Aorta (tissue), 5 donors: ENCODE measurements around the gene MGMT. TPM values are rescaled to one million over a fixed set of nuclear protein-coding genes. Genes with fewer than 3 reads are reported as not detected.
A peak's percentile ranks its signal among the peaks of the same experiment; 100 is the strongest.

Source experiments
- ATAC-seq: fragments of 200-7000 bp; cut with Tn5 transposase; one replicate; pipeline ENCODE4 v1.9.1; 2022; ENCODE audit warnings: moderate library complexity; ENCODE audit not compliant: low FRiP score
- DNase-seq, 2 donors: peaks; one replicate each; pipeline ENCODE4 v3.0.0-alpha.2; 2020
- H3K27ac ChIP-seq, 2 donors: one replicate each; pipeline ENCODE4 v1.5.1; 2013; ENCODE audit warnings: low read length in 2 of 2, mild to moderate bottlenecking in 2 of 2, moderate library complexity in 2 of 2, control low read depth in 1 of 2, inconsistent platforms in 1 of 2, low read depth in 1 of 2
- H3K27me3 ChIP-seq, 2 donors: one replicate each; pipeline ENCODE4 v1.6.1; 2013; ENCODE audit warnings: control low read depth in 1 of 2, low read length in 1 of 2, mild to moderate bottlenecking in 1 of 2, moderate library complexity in 1 of 2; ENCODE audit not compliant: insufficient read depth in 2 of 2, control insufficient read depth in 1 of 2
- H3K36me3 ChIP-seq, 2 donors: one replicate each; pipeline ENCODE4 v1.6.1; 2013; ENCODE audit warnings: control low read depth in 1 of 2, low read length in 1 of 2, mild to moderate bottlenecking in 1 of 2; ENCODE audit not compliant: insufficient read depth in 2 of 2, control insufficient read depth in 1 of 2
- H3K4me1 ChIP-seq, 2 donors: one replicate each; pipeline ENCODE4 v1.6.1; 2013; ENCODE audit warnings: low read length in 2 of 2, control low read depth in 1 of 2, mild to moderate bottlenecking in 1 of 2, moderate library complexity in 1 of 2; ENCODE audit not compliant: insufficient read depth in 2 of 2, control insufficient read depth in 1 of 2
- H3K4me3 ChIP-seq, 2 donors: one replicate each; pipeline ENCODE4 v1.5.1; 2013; ENCODE audit warnings: low read length in 2 of 2, control low read depth in 1 of 2, mild to moderate bottlenecking in 1 of 2
- H3K9me3 ChIP-seq: one replicate; pipeline ENCODE4 v1.6.1; 2013; ENCODE audit warnings: mild to moderate bottlenecking, low read length; ENCODE audit not compliant: control insufficient read depth
- WGBS, 2 donors: extraction: QIAGEN DNeasy Blood & Tissue Kit; methylation state at CpG; one replicate each; pipeline ENCODE4 v1.1.7; 2013; 5-methylcytosine and 5-hydroxymethylcytosine counted together
- intact Hi-C, 2 donors: fragments of 100-400 bp; cut with DNase I; formaldehyde crosslinking; loops; one replicate each; pipeline versions ENCODE4 v1.14.2 to v1.15.0; 2022
- polyA plus RNA-seq, 2 donors: library from polyadenylated mRNA; stranded (reverse); fragments of 200-250 nt; gene quantifications; one replicate each; pipeline ENCODE4 v1.2.3, GENCODE V29; 2013
- total RNA-seq, 2 donors: library from RNA; stranded (reverse); fragmentation: NEBNext Ultra II Directional; extraction: Animal tissue kit (Norgen Biotek cat#: 25700); gene quantifications; one replicate each; pipeline ENCODE4 v1.2.1, GENCODE V29; 2021
- donor health status: healthy with polysubstance abuse.
- donor health status: Bipolar disorder and iron deficiency.
- donor health status: DM: no; HTN: no; CAD: no.
- donor health status: DM: no; HTN: no; CAD: no.
- donor health status: DM: yes; HTN: yes; CAD: no.

MGMT gene
- total and polyA plus RNA-seq, 4 donors: 8.8 to 30.0 (median 14.1) TPM

DNA sequence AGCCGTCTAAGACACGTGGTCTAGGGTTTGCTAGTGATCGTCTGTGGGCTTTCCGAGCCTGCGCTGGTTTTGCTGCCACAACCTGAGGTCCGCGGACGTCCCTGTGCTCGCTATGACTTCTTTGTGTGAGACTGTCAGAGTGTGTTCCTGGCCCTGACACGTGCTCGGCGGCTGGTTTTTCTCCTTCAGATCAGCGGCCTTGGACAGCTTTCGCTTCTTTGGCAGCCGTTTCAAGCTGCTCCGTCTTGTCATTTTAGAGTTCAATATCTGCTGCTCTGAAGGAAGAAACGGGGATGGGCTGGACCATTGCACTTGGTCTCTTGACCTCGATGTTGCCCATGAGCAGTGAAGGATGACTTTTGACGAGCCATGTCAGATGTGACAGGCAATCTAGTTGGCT, 147.3 kb downstream of the MGMT start:
- H3K36me3 ChIP-seq: no peaks in the 10 kb centered on the region
- no peak for ATAC-seq
- no peak overlapping the region for H3K27ac ChIP-seq
- no peak for DNase-seq
- H3K4me3 ChIP-seq: no peak overlapping the region
- H3K9me3 ChIP-seq: no peaks in the 10 kb centered on the region
- no peaks in the 10 kb centered on the region for H3K4me1 ChIP-seq
- no peaks in the 10 kb centered on the region for H3K27me3 ChIP-seq
- WGBS, 2 donors: 86 to 88% methylated on average over 19 of the region's 19 CpGs
- intact Hi-C loops: no loop called here

DNA sequence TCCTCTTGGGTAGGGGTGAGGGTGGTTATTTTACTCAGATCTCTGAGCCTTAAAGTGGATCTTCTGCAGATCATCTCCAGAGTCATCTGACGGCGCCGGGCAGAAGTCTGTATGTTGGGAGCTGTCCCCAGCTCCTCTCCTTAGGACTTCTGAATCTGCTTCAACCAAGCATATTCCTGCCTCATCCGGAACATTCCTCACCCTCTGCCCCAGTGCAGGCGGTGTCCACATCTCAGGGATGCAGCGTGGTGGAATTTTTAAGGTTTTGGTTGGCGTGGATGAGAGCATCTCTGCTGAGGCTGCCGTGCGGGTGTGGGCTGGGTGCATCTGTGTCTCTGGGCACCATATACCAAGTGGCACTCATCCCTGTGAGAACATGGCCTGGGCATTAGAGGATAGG, 148.3 kb downstream of the MGMT start:
- intact Hi-C loops: no loop called here
- H3K9me3 ChIP-seq: no peaks in the 10 kb centered on the region
- H3K4me1 ChIP-seq: no peaks in the 10 kb centered on the region
- ATAC-seq (no peak), DNase-seq (no peak)
- 95 to 96% methylated on average over 9 of the region's 9 CpGs for WGBS, 2 donors
- no peaks in the 10 kb centered on the region for H3K36me3 ChIP-seq
- no peak overlapping the region for H3K27ac ChIP-seq
- H3K27me3 ChIP-seq: no peaks in the 10 kb centered on the region
- no peak overlapping the region for H3K4me3 ChIP-seq

DNA sequence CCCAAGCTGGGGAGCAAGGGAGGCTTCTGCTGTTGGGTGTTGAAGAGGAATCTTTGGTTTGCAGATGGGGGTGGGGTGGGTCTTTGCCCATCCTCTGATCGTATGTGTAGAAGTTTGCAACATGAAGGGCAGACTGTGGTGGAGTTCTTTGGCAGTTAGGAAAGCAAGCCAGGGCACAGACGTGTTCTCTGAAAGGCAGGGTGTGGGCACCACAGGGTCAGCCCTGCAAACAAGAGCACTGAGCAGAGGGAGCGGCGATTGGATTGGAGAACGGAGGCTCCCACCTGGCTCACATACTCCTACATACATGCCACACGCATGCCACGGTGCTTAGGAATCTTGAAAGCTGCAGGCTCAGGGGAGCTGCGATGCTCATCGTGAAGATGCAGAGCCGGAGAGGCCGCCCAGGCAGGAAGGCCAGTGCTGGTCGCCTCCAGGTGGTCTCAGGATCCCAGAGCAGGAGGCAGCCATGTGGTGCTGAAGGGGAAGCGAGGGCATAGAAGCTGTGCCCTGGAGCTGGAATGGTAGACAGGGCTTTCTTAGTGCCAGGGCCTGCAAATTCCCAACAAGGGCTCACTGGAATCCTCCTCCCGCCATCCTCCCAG, 149.0 kb downstream of the MGMT start:
- Histone ChIP-seq H3K4me1 (no peaks in the 10 kb centered on the region), H3K27ac (no peak overlapping the region), H3K4me3 (no peak overlapping the region), H3K36me3 (no peaks in the 10 kb centered on the region), H3K9me3 (no peaks in the 10 kb centered on the region), H3K27me3 (no peaks in the 10 kb centered on the region)
- peak; percentile 38 for ATAC-seq
- intact Hi-C loops: no loop called here
- 98 to 99% methylated on average over 13 to 14 of the region's 14 CpGs for WGBS, 2 donors
- no peak for DNase-seq

DNA sequence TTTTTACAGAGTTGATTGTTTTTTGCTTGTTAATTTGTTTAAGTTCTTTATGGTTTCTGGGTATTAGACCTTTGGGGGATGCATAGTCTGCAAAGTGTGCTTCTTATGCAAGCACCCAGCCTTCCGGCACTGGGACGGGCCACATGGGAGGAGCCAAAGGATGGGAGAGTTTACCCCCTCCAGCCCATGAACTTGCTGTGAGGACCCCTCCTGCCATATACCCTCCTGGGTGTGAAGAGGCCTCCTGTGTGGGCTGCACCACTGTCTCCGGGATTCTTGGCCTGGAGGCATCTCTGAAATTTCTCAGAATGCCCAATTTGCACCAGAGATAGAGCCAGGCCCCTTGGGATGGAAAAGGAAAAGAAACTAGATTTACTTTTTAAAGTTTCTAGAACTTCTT, 150.7 kb downstream of the MGMT start:
- H3K36me3 ChIP-seq: no peaks in the 10 kb centered on the region
- no peaks in the 10 kb centered on the region for H3K4me1 ChIP-seq
- no peak overlapping the region for H3K27ac ChIP-seq
- 79 to 91% methylated on average over 3 of the region's 3 CpGs for WGBS, 2 donors
- no peaks in the 10 kb centered on the region for H3K9me3 ChIP-seq
- H3K27me3 ChIP-seq: no peaks in the 10 kb centered on the region
- DNase-seq (no peak), ATAC-seq (no peak)
- intact Hi-C loops: no loop called here
- H3K4me3 ChIP-seq: no peak overlapping the region

DNA sequence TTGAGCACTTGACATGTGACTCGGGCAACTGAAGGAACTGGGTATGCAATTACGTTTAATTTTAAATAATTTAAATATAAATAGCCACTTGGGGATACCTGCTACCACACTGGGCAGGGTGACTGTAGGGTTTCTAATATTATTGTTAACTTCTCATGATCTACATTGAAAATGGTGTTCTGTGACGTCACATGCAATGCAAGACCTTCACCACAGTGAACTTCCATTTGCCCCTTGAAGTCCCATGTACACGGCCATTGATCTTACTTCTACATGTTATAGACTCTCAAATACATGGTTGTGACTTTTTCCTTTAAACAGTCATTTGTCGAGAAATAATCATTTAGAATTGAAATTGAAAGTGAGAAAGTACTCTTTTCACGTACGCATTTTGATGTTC, 154.0 kb downstream of the MGMT start:
- Histone ChIP-seq H3K36me3 (no peaks in the 10 kb centered on the region), H3K27ac (no peak overlapping the region), H3K9me3 (no peaks in the 10 kb centered on the region), H3K4me1 (no peaks in the 10 kb centered on the region), H3K27me3 (no peaks in the 10 kb centered on the region), H3K4me3 (no peak overlapping the region)
- no peak for DNase-seq
- intact Hi-C loops: no loop called here
- ATAC-seq: no peak
- 89 to 95% methylated on average over 7 of the region's 7 CpGs for WGBS, 2 donors

DNA sequence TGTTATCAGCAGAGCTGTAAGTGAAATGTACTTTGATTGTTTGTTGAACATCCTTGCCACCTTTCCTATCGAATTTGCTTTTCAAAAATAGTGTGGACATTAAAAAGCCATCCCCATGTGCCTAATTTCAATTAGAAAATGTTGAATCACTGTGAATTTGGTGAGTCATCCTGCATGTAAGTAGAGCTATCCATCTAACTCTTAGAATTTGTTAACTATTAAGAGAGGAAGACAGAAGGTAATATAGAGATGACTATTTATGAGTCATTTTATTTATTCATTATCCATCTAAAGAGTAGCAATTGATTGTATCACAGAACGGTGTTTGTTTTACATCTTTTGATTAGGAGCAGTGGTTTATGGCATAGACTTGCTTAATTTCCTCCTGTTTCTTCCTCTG, 154.7 kb downstream of the MGMT start:
- Histone ChIP-seq H3K36me3 (no peaks in the 10 kb centered on the region), H3K4me1 (no peaks in the 10 kb centered on the region), H3K9me3 (no peaks in the 10 kb centered on the region), H3K27me3 (no peaks in the 10 kb centered on the region), H3K4me3 (no peak overlapping the region), H3K27ac (no peak overlapping the region)
- intact Hi-C loops: no loop called here
- DNase-seq: no peak
- no peak for ATAC-seq
- WGBS, 2 donors: 45 to 72% methylated on average over 2 of the region's 2 CpGs

DNA sequence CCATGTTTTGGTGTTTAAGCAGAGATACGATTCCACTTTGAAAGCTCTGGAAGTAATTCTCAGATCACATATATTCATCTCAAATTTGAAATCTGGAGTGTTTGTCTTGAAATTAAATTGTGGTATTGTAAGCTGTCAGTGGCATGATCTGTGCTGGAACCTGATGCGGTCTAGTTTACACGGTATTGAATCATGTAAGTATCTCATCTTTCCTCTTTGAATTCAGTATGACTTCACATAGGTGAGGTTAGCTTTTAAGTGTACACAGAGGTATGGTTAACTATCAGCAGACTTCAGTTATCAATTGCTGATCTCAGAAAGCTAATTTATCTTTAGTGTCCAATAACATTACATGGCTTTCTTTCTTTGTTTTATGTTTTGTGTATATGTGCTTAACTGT, 155.2 kb downstream of the MGMT start:
- ATAC-seq (no peak), DNase-seq (no peak)
- Histone ChIP-seq H3K27me3 (no peaks in the 10 kb centered on the region), H3K4me3 (no peak overlapping the region), H3K36me3 (no peaks in the 10 kb centered on the region), H3K4me1 (peaks cover 0 to 2% of the 10 kb centered on the region in 2 donors), H3K27ac (no peak overlapping the region), H3K9me3 (no peaks in the 10 kb centered on the region)
- 88 to 91% methylated on average over 3 of the region's 3 CpGs for WGBS, 2 donors
- intact Hi-C loops: no loop called here

DNA sequence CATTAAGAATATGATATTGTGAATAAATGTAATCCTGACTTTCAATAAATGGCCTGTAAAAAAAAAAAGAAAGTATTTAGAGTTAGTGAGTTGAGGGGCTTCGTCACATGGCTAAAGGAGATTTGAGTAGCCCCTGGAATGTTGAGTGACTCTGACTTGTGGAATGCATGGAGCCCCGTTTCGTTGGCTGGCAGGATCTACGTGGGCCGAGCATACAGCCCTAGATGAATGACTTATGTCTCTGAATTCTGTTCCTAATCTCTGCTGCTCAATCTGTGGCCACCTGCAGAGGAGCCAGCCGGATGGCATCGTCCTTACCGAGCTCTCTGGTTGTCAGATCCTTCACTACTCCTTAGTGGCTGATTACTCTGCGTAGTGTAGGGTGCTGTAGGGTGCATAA, 155.7 kb downstream of the MGMT start:
- Histone ChIP-seq H3K4me1 (peaks cover 0 to 2% of the 10 kb centered on the region in 2 donors), H3K27me3 (no peaks in the 10 kb centered on the region), H3K9me3 (no peaks in the 10 kb centered on the region), H3K27ac (no peak overlapping the region), H3K36me3 (no peaks in the 10 kb centered on the region), H3K4me3 (no peak overlapping the region)
- intact Hi-C loops: no loop called here
- ATAC-seq (no peak), DNase-seq (no peak)
- WGBS, 2 donors: 69 to 71% methylated on average over 9 of the region's 9 CpGs

DNA sequence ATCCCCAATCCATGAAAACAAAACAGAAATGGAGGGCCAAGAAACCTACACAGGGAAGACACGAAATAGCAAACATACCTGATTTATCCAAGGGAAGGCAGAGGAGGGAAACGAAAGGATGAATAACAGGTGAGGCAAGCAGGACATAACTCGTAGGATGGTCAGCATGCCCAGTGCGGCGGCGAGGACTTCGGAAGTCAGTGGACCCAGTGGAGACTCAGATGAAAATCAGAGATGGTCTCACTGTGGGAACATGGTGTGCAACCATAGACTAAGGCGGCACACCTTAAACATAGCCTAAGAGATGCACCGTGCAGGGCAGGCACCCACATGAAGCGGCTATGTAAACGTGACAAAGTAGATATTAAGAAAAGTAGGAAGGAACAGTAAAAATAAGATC, 157.5 kb downstream of the MGMT start:
- H3K36me3 ChIP-seq: no peaks in the 10 kb centered on the region
- DNase-seq: no peak
- peaks cover 0 to 2% of the 10 kb centered on the region in 2 donors for H3K4me1 ChIP-seq
- ATAC-seq: no peak
- no peak overlapping the region for H3K4me3 ChIP-seq
- WGBS, 2 donors: 97% methylated on average over 11 of the region's 11 CpGs
- intact Hi-C loops: no loop called here
- no peaks in the 10 kb centered on the region for H3K27me3 ChIP-seq
- H3K9me3 ChIP-seq: no peaks in the 10 kb centered on the region
- H3K27ac ChIP-seq: no peak overlapping the region
